Inflammatory macrophage treated with lipopolysaccharide for 4 hours (primary cell): ENCODE results near the gene EGFR.

ENCODE experiments used
- DNase-seq: peaks from one replicate; pipeline ENCODE4 v3.0.0-alpha.2; 2020

The EGFR gene

DNA sequence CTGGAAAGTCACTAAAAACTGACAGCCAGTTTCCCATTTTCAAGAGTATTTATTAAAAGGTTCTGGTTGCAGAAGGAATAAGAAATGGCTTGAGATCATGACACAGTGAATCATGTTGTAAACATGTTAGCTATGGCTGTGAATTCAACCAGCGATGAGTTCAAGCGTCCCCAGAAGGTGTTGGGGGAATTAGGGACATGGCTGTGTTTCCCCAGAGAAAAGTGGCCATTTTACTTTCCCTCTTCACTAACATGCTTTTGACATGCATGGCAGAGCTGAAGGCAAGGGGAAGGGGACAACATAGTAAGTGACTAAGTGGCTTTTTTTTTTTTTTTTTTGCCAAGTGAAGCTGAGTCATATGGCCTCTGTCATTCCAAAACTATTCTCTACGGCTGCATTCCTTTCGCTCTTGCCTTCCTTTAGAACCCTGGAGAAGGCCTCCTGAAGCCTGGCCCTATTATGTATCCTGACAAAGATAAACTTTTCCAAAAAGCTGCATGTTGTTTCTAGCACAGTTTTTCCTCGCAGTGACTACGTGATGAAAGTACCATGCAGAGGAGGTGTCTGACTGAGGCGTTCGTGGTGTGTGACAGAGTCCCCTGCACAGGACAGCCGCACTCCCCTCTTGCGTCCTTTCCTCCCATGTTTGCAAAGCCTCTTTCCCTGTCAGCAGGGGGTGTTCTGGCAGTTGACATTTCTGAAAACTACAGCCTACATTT is 46.9 kb downstream of the EGFR start:
- no peak for DNase-seq

DNA sequence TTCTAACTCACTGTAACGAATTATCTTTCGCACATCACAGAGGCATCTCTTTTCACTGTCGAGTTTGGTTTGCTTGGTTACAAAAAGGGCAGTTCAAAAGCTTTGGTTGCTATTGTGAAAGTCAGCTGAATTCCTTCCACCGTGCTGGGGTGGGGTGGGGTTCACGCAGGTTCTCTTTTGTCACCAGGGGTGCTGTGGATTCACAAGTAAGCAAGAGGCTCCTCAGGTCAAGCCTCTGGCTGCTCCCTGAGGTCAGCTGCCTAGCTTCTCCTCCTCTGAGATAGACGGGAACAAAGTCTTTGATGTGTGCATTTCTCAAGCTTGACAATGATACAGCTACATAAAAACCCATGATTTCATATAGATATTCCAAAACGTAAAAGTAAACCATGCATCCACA is 47.7 kb downstream of the EGFR start:
- DNase-seq, result no peak

DNA sequence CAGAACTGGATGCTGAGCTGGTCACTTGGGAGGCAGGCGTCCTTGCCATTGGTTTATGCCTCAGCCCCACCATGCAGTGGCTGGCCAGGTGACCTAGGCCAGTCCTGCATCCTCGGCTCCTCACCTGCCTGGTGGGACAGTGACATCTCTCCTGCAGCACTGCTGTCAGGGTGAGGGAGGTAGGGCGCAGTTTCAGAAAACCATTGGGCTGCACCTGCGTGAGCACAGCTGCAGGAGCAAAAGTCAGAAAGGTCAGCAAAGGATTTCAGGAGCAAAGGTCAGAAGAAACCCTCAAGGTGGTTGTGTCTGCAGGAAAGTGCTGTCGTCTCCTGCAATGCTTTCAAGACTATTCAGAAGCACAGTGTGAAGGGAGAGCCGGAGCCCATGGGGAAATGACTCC is 48.1 kb downstream of the EGFR start:
- no peak for DNase-seq

DNA sequence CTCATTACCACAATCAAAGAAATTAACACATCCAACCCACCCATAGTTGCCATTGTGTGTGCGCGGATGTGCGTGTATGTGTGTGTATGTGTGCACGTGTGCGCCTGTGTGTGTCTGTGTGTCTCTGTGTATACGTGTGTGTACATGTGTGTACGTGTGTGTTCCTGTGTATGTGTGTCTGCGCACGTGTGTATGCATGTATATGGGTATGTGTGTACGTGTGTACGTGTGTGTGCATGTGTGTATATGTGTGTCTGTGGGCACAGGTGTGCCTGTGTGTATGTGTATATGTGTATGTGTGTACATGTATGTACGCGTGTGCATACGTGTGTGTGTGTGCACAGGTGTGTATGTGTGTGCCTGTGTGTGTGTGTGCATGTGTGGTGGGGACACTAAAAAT is 48.9 kb downstream of the EGFR start:
- DNase-seq, result no peak

DNA sequence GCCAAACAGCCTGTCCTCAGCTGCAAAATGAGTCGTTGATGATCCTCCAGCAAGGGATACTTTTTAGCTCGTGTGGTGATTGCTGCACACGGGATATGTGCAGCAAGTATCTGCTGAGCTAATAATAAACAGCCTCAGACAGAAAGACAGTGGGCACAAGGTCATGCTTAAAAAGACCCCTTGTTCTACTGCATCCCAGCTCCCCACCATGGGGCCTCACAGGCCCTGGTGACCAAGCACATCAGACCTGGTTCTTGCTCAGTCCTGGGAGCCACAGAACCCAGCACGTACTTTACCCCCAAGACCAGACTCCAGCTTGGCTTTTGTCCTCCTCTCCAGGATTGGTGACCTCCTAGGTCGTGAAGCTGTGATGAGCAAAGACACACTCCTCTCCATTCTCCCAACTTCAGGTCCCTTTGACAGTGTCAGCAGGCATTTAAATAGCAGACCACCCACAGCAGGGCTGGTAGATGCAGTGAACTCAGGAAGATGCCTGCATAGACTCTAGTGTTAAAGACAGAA is 50.5 kb downstream of the EGFR start:
- no peak for DNase-seq

DNA sequence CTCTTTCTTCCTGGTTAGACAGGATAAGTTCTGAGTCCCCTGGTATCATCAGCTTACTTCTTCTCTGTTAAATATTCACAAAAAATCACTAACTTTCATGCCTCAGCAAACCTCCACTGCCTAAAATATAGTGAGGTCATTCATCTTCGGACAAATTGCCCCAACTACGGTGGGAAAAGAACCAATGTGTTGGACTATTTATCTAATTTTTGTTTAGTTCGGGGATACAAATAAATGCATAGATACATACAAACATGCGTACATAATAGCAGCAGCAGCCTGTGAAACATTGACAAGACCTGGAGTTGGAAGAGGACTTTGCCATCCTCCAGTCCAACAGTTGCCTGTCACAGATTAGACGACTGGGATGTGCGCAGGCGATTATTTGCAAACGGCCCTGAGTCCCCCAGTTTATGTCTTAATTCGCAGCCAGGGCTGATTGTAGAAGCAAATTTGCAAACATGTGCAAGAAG is 51.5 kb downstream of the EGFR start:
- no peak for DNase-seq

DNA sequence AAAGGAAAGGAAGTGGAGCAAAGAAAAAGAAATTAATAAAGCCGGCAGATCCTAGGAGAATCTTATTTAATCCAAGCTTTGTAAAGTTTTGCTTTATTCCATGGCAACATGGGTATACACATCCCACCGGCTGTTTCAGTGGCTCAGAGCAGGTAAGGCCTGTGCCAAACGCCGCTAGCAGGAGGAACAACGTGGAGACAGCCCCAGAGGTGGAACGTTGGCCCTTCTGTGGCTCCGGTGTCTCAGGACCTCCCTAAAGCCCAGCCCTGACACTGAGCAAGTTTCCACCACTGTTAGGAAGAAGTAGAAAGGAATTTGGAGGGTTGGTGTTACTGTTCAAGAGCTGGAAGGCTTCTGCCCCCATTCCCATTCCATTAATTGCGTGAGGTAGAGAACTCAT is 52.0 kb downstream of the EGFR start:
- DNase-seq, result no peak

DNA sequence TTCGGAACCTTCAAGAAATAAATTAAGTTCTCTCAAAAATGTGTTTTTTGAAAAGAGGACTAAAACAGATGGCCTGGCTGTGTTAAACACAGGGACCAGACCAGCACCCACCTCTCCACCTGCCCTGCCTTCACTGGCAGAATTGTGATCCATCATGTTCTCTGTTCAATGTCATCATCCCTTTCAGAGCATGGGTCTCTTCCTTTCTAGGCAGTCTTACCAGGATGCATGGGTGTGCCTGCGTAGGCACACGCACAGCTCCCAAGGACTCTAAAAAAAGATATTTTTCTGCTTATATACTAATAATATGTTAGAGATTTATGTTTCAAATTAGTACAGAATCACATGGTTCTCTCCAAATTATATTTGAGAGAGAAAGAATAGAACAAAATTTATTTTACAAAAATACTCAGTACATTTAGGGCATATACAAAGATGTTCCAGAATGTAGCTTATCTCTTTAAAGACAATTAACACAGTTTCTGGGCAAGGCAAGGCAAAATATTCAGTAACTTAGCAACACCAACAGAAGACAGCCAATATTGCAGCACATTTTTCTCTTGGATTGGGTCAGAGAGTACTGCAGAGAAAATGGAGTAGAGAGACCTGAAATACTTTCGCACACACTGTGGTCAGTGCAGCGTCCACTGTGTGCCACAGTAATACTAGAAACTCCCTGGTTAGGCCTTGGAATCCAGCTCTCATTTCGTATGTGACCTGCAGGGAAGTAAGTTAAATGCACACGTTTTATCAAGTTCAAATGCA is 52.8 kb downstream of the EGFR start:
- DNase-seq, result no peak

DNA sequence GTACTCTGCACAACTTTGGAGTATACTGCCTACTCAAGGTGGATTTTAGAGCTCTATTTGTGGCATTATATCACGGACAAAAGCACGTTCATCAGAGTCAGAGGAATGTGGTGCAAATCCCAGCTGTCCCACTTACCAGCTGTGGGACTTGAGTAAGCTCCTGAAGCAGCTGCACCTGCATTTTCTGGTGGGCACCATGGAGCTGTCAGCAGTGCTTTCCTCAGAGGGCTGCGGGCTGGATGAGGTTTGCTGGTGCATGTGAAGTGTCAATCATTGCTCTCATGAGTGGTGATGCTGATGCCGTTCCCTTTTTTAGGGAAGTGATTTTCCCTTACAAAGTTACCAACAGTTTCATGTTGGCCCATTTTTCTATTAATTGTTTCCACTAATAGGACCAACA is 53.4 kb downstream of the EGFR start:
- no peak for DNase-seq

DNA sequence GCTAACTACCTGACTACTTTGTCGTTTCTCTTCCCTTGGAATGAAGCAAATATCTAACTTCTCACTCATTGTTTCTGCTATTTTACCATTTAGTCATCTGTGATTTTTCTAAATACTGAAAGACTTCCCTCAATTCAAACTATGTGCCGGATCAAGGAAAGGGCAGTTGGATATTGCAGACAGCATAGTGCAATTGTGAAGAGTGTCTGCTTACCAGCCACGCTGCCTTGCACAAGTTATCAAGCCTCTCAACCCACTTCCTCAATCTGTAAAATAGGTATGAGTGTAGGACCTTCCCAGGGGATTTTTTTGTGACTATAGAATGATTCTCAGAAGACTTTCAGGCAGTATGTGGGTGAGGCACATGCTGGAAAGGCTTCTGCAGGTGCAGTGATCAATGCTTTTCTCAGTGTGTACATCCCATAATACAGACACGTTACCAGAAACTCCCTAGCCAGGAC is 54.3 kb downstream of the EGFR start:
- no peak for DNase-seq

DNA sequence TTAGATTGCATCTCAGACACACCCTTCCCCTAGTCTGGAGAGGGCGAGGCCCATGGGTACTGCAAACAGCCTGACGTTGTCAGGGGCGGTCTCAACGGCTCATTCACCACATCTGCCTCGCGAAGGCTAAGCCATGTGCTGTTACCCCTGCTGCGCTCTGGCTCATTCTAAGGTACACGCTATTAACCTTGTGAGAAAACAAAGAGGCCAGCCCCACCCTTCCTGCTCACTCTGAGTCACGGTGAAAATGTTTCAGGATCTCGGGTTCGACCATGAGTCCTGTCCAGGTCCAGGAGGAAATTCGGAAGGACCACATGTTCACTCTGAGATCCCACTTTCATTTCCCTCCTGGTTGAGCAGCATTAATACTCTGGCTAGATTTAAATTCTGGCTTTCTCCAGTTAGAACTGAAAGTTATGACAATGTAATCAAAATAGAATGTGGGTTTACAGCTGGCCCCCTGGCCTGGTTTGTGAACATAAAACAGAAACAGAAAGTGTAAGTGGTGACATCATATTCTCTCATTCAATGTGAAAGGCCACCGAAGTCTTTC is 55.2 kb downstream of the EGFR start:
- no peak for DNase-seq

DNA sequence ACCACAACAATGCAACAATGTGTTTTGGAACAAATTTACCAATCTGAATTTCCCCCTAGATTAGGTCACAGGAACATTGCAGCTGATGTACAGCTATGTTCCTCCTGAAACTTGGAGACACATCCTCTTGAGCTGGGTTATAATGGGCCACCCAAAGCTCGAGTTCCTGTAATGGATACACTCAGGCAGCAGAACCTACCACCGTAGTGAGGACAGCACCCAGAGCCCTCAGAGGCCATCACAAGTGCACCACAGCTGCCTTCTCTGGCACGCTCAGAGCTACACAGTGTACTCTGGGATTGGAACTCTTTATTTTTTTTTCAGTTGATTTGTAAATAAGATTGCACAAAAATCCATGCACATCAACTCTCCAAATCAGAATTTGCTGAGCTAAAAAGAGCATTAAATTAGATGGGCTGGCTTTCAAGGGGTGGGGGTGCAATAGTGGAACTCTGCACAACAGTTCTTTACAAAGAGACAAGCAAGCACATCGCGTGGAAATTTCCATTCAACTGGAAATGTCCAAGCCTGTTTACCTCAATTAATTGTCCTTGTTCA is 56.7 kb downstream of the EGFR start:
- DNase-seq, result no peak

DNA sequence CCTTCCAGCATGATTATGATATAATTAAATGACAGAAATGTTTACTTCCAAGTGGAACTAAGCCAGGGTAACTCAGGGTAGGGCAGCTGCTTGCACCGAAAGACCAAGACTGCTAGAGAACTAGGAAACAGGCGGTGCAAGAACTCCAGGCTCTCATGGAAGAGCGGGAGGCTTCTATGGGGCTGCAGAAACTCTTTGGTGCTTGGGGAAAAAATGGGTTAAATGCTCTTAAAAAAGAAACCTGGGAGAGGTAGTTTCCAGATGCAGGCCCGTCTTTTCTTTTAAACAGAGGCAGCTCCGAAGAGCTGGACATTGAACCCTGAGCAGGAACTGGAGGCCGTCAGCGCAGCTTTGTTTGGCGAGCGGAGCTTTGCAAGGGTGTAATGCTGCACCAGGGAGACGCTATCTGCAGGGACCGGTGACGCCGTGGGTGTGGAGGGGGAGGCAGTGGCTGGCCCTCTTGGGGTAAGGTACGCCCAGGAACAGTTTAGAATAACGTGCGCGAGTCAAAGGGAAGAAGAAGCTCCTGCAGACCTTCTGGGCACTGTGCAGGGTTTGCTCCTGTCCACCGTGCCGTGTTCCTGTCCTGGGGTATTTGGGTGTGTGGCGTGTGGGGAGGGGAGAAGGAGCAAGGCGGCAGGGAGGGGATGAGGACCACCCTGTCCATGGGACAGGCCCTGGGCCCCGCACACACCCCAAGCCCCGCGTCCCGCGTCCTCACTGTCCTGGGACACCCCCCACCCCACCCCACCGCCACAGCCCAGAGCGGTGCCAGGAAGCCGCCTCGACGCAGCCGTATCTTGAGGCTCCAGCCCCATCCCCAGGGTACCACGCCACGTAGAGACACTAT is 59.0 kb downstream of the EGFR start:
- no peak for DNase-seq

DNA sequence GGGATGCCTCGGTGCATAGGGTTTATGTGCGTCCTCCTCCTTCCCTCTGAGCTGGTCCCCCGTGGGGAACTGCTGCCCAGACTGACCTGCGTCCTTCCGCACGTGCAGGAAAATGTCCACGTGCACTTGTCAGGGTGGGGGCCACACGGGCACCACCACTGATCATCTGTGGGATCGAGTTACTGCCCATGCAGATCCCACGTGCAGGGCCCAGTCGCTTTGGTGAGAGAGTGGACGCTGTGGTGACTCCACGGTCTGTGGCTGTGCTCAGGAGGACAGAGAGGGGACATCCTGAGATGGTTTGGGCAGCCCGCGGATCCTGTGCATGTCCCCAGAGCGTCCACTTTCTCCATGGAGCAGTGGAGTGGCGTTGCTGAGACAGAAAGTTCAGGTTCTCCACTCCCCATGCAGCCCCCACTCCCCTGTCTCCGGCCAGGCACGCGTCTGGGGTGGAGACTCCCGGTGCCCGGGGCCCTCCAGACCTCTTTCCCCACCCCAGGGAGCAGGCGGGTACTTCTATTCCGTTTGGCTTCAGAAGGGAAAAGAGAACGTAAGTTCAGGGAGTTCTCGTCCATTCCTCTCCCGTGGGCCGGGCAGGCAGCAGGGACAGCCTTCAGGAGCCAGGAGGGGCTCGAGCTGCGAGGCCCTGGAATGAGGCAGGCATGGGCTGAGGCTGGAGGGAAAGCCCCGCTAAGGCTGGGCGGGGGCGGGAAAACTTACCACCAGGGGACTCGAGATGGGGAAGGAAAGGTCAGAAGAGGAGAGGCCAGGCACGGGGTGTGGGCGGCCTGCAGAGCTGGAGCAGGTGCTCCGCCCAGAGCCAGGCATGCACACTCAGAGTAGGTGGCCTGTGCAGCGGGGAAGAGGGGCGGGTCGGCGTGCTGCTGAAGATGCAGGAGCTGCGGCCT is 59.9 kb downstream of the EGFR start:
- no peak for DNase-seq

DNA sequence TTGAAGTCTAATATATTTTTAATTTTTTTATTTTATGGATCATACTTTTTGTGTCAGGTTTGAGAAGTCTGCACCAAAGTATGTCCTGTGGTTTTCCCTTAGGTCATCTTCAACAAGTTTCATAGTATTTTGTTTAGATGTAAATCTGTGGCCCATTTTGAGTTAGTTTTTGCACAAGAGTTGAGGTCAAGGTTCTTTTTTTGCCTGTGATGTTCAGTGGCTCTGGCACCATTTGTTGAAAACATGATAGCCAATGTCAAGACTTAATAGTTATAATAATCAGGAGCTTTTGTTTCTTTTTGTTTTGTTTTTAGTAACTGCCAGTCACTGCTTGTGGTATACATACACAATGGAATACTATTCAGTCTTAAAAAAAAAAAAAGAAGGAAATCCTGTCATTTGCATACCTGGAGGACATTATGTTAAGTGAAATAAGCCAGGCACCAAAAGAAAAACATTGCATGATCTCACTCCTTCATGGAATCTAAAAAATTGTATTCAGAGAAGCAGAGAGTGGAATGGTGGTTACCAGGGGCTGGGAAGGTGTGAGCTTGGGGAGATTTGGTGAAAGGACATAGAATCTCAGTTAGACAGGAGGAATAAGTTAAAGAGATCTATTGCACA is 61.3 kb downstream of the EGFR start:
- DNase-seq, result no peak

DNA sequence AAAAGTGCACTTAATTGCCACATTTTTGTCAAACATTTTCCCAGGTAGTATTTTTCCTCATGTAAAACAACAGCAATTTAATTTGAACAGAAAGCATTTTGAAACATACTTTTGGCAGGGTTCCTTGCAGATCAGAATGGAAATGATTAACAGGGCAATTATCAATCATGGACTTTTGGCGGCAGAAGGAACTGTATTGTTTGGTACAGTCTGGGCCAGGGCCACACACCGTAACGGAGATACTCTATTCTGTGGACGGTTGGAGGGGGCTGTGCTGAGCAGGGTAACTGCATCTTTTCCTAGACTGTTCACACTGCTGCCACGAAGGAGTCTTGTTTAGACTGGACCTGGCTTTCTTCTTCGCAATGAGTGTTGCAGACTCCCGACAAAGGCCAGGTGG is 62.3 kb downstream of the EGFR start:
- DNase-seq, result no peak

DNA sequence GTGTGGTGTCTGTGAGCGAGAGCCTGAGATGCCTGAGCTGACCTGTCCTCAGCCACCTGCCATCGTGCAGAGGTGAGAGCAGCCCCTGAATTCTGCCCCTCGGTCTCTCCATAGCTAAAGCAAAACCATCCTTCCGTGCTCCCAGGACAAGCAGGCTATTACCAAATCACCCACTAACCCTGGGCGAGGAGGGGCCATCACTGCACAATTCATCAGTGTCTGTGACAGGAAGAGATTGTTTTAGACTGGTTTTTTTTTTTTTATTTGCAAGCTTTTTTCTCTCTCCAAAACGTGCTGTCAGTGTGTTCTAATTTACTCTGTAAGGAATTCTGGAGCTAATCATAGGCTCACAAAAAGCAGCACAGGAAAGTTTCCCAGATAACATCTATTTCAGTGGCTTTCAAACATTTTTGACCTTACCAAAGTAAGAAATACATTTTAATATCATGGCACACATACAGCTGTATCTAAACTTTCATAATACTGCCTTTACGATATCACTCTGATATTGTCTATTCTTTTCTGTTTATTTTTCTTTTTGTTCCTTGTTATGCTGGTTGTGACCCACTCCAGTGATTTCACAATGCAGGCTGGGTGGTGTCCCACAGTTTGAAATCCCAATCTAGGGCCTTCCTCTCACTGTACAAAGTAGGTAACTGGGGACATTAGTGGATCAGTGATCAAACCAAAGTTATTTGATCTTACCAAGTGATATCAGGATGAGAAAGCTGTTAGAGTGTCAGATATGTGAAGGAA is 62.8 kb downstream of the EGFR start:
- DNase-seq, result no peak

DNA sequence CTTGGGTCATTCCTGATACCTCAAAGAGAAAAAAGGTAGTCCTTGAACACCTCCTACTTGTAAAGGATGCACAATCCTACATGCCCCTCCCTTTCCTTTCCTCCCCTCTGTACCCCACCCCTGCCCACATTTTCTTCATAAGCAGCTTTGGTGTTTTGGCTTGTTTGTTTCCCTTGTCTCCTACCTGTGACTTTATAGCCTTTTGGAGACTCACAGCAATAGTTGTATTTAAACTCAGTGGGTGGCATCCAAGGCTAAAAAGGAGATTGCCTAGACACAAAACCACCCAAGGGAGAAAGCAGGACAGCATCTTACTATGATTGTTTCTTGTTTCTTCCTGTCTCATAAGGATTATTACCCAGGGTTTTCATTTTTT is 63.4 kb downstream of the EGFR start:
- DNase-seq, result no peak

DNA sequence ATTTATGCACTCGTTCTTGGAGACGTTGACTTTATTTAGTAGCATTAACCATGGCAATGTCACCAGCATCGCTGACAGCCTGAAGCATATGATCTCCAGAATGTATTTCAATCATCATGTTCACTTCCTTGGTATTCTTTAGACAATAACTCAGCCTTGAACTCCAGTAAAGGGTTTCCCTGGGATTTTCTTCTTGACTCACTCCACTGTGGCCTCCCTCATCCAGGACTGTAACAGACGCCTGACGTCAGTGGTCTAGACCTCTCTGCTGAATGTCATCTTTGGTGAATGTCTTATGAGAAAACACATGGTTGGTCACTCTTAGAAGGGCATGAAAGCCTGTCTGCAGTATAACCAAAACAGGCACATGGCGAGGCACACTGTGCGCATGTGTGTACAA is 64.4 kb downstream of the EGFR start:
- DNase-seq, result no peak

DNA sequence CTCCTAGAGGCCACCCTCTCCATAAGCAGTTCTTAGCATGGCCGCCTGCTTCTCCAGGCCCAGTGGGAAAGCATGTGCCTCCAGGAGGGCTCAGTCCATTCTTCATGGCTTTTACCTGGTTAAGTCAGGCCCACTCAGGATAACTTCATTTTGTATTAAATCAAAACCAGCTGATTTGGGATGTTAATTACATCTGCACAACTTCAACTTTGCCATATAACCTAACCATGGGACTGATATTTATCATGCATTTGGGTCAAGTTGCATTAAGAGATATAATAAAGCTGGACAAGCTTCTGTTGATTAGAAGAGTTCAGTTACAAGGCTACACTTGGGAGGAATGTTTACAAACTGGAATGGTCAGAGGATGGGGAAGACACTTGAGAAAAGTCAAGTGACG is 65.5 kb downstream of the EGFR start:
- no peak for DNase-seq
